SK-N-SH treated with all-trans-retinoic acid at 6 μM for 48 hours (cell line): Measurements from ENCODE around the gene EVPL.

Experiments used
- ATAC-seq: fragments of 200-7000 bp; cut with Tn5 transposase; 3 replicates; pipeline ENCODE4 v1.9.1; 2020; ENCODE audit warnings: mild to moderate bottlenecking, moderate library complexity
- ARNTL ChIP-seq: fragments of 450-650 bp; formaldehyde crosslinking; IDR thresholded peaks from 2 replicates; pipeline ENCODE4 v1.5.0; 2020; ENCODE audit warnings: low read depth, mild to moderate bottlenecking, moderate library complexity, borderline replicate concordance
- BACH2 ChIP-seq: fragments of 250-450 bp; sonication (Bioruptor Pico); IDR thresholded peaks from 2 replicates; pipeline ENCODE4 v1.9.0; 2021; ENCODE audit warnings: mild to moderate bottlenecking, borderline replicate concordance
- CREB5 ChIP-seq: fragments of 250-450 bp; sonication (Bioruptor Pico); IDR thresholded peaks from 2 replicates; pipeline ENCODE4 v1.5.1; 2020; ENCODE audit warnings: low read depth, mild to moderate bottlenecking, moderate library complexity
- CSDC2 ChIP-seq: fragments of 250-450 bp; sonication (Bioruptor Pico); IDR thresholded peaks from 2 replicates; pipeline ENCODE4 v1.5.0; 2020; ENCODE audit warnings: mild to moderate bottlenecking, moderate library complexity
- ESRRG ChIP-seq: fragments of 250-450 bp; sonication (Bioruptor Pico); IDR thresholded peaks from 2 replicates; pipeline ENCODE4 v1.6.1; 2021; ENCODE audit warnings: mild to moderate bottlenecking
- GLIS3 ChIP-seq: fragments of 250-450 bp; sonication (Bioruptor Pico); IDR thresholded peaks from 2 replicates; pipeline ENCODE4 v1.5.0; 2020; ENCODE audit warnings: mild to moderate bottlenecking, moderate library complexity
- ISL1 ChIP-seq: fragments of 250-450 bp; sonication (Bioruptor Pico); IDR thresholded peaks from 2 replicates; pipeline ENCODE4 v2.1.2; 2022; ENCODE audit warnings: mild to moderate bottlenecking, moderate library complexity
- OSR1 ChIP-seq: fragments of 250-450 bp; sonication (Bioruptor Pico); IDR thresholded peaks from 2 replicates; pipeline ENCODE4 v1.8.0; 2022; ENCODE audit warnings: moderate library complexity, mild to moderate bottlenecking, inconsistent platforms
- PPARA ChIP-seq: fragments of 250-450 bp; sonication (Bioruptor Pico); IDR thresholded peaks from 2 replicates; pipeline ENCODE4 v1.5.0; 2020; ENCODE audit warnings: mild to moderate bottlenecking, borderline replicate concordance
- RARB ChIP-seq: fragments of 250-450 bp; sonication (Bioruptor Pico); IDR thresholded peaks from 2 replicates; pipeline ENCODE4 v1.8.0; 2021; ENCODE audit warnings: mild to moderate bottlenecking, moderate library complexity
- SNAI2 ChIP-seq: fragments of 250-450 bp; sonication (Bioruptor Pico); IDR thresholded peaks from 2 replicates; pipeline ENCODE4 v1.5.0; 2020; ENCODE audit warnings: mild to moderate bottlenecking, moderate library complexity
- TCF4 ChIP-seq: fragments of 250-450 bp; sonication (Bioruptor Pico); IDR thresholded peaks from 2 replicates; pipeline ENCODE4 v1.8.0; 2021; ENCODE audit warnings: mild to moderate bottlenecking, moderate library complexity, borderline replicate concordance
- TOX ChIP-seq: fragments of 250-450 bp; sonication (Bioruptor Pico); IDR thresholded peaks from 2 replicates; pipeline ENCODE4 v1.8.0; 2021; ENCODE audit warnings: mild to moderate bottlenecking, moderate library complexity, borderline replicate concordance
- TSHZ2 ChIP-seq: fragments of 250-450 bp; sonication (Bioruptor Pico); IDR thresholded peaks from 2 replicates; pipeline ENCODE4 v1.5.0; 2020; ENCODE audit warnings: mild to moderate bottlenecking, moderate library complexity
- ZC3H10 ChIP-seq: fragments of 250-450 bp; sonication (Bioruptor Pico); IDR thresholded peaks from 2 replicates; pipeline ENCODE4 v1.5.1; 2021; ENCODE audit warnings: mild to moderate bottlenecking, moderate library complexity
- ZFP3 ChIP-seq: fragments of 250-450 bp; sonication (Bioruptor Pico); IDR thresholded peaks from 2 replicates; pipeline ENCODE4 v1.5.0; 2020; ENCODE audit warnings: mild to moderate bottlenecking, moderate library complexity
- ZFP30 ChIP-seq: fragments of 450-650 bp; formaldehyde crosslinking; IDR thresholded peaks from 2 replicates; pipeline ENCODE4 v1.5.0; 2022; ENCODE audit warnings: mild to moderate bottlenecking, moderate library complexity
- ZNF565 ChIP-seq: fragments of 450-650 bp; formaldehyde crosslinking; conservative IDR thresholded peaks from 2 replicates; pipeline ENCODE4 v1.5.0; 2020; ENCODE audit warnings: low read depth, mild to moderate bottlenecking, moderate library complexity
- ZNF70 ChIP-seq: fragments of 450-650 bp; formaldehyde crosslinking; IDR thresholded peaks from 2 replicates; pipeline ENCODE4 v1.5.0; 2020; ENCODE audit warnings: mild to moderate bottlenecking, moderate library complexity
- ZNF8 ChIP-seq: fragments of 450-650 bp; formaldehyde crosslinking; IDR thresholded peaks from 2 replicates; pipeline ENCODE4 v1.5.0; 2020; ENCODE audit warnings: mild to moderate bottlenecking, moderate library complexity
- TF ChIP-seq, protein P1 (sequence below): fragments of 250-450 bp; sonication (Bioruptor Pico); IDR thresholded peaks from 2 replicates; pipeline ENCODE4 v1.5.1; 2021; ENCODE audit warnings: mild to moderate bottlenecking, moderate library complexity
- TF ChIP-seq, protein P2 (sequence below): fragments of 250-450 bp; sonication (Bioruptor Pico); IDR thresholded peaks from 2 replicates; pipeline ENCODE4 v1.8.0; 2021; ENCODE audit warnings: low read depth, mild to moderate bottlenecking, moderate library complexity, borderline replicate concordance

Gene EVPL

GRCh38 chr17:76027159-76027839 is at the start of gene EVPL:
TSS of gene EVPL (minus strand) at chr17:76027306. CDS start at chr17:76027198, 108 bp downstream.
- no peak for ATAC-seq
- no peak for TF ChIP-seq OSR1 (CRISPR knock-in tag)
- no peak for TF ChIP-seq GLIS3
- no peak for TF ChIP-seq TOX
- TF ChIP-seq PPARA (CRISPR knock-in tag) = no peak
- no peak for TF ChIP-seq ESRRG (CRISPR knock-in tag)
- no peak for TF ChIP-seq CSDC2 (CRISPR knock-in tag)
- no peak for TF ChIP-seq SNAI2

GRCh38 chr17:76076146-76076764 is 49.1 kb upstream of the EVPL start:
- no peak for ATAC-seq
- TF ChIP-seq ISL1 (no peak), ZC3H10 (CRISPR knock-in tag) (no peak), TSHZ2 (no peak), BACH2 (CRISPR knock-in tag) (no peak), ZNF8 (CRISPR knock-in tag) (no peak), ZFP30 (CRISPR knock-in tag) (no peak), OSR1 (CRISPR knock-in tag) (no peak), ZFP3 (no peak), ESRRG (CRISPR knock-in tag) (no peak), CSDC2 (CRISPR knock-in tag) (no peak), ARNTL (no peak), ZNF565 (CRISPR knock-in tag) (no peak), SNAI2 (no peak), TCF4 (CRISPR knock-in tag) (no peak), ZNF70 (CRISPR knock-in tag) (no peak), PPARA (CRISPR knock-in tag) (no peak)
- TF ChIP-seq, protein P1, sequence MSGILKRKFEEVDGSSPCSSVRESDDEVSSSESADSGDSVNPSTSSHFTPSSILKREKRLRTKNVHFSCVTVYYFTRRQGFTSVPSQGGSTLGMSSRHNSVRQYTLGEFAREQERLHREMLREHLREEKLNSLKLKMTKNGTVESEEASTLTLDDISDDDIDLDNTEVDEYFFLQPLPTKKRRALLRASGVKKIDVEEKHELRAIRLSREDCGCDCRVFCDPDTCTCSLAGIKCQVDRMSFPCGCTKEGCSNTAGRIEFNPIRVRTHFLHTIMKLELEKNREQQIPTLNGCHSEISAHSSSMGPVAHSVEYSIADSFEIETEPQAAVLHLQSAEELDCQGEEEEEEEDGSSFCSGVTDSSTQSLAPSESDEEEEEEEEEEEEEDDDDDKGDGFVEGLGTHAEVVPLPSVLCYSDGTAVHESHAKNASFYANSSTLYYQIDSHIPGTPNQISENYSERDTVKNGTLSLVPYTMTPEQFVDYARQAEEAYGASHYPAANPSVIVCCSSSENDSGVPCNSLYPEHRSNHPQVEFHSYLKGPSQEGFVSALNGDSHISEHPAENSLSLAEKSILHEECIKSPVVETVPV (CRISPR knock-in tag) = no peak
- TF ChIP-seq, protein P2, sequence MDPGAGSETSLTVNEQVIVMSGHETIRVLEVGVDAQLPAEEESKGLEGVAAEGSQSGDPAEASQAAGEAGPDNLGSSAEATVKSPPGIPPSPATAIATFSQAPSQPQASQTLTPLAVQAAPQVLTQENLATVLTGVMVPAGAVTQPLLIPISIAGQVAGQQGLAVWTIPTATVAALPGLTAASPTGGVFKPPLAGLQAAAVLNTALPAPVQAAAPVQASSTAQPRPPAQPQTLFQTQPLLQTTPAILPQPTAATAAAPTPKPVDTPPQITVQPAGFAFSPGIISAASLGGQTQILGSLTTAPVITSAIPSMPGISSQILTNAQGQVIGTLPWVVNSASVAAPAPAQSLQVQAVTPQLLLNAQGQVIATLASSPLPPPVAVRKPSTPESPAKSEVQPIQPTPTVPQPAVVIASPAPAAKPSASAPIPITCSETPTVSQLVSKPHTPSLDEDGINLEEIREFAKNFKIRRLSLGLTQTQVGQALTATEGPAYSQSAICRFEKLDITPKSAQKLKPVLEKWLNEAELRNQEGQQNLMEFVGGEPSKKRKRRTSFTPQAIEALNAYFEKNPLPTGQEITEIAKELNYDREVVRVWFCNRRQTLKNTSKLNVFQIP (CRISPR knock-in tag) = no peak

GRCh38 chr17:76075364-76076145 is 48.4 kb upstream of the EVPL start:
- ATAC-seq = no peak
- TF ChIP-seq ZFP3 (no peak), CREB5 (no peak), ZNF8 (CRISPR knock-in tag) (no peak), BACH2 (CRISPR knock-in tag) (no peak), ZFP30 (CRISPR knock-in tag) (no peak), PPARA (CRISPR knock-in tag) (no peak), ARNTL (no peak), ZC3H10 (CRISPR knock-in tag) (no peak), ZNF70 (CRISPR knock-in tag) (no peak), ESRRG (CRISPR knock-in tag) (no peak), RARB (CRISPR knock-in tag) (no peak)
